GM21515 (cell line): ENCODE data around the gene PIEZO1.

ENCODE experiments used
- ATAC-seq: cut with Tn5 transposase; IDR thresholded peaks from one replicate; pipeline ENCODE4 v1.9.1; 2021; ENCODE audit not compliant: unreplicated experiment

Gene PIEZO1

GRCh38 chr16:88770461-88771293, 14.3 kb downstream of the PIEZO1 start:
- ATAC-seq: no peak

- no peak for ATAC-seq
Measured at GRCh38 chr16:88769617-88770460, 15.2 kb downstream of the PIEZO1 start.

GRCh38 chr16:88768071-88768783, 16.8 kb downstream of the PIEZO1 start:
- ATAC-seq: no peak

- ATAC-seq: no peak
Measured at GRCh38 chr16:88767546-88768070, 17.4 kb downstream of the PIEZO1 start.

- ATAC-seq: no peak
Measured at GRCh38 chr16:88766975-88767374, 18.0 kb downstream of the PIEZO1 start.

- no peak for ATAC-seq
Measured at GRCh38 chr16:88764913-88765349, 20.1 kb downstream of the PIEZO1 start.

GRCh38 chr16:88764080-88764479, 20.9 kb downstream of the PIEZO1 start:
- no peak for ATAC-seq

- ATAC-seq: no peak
Measured at GRCh38 chr16:88763502-88764053, 21.4 kb downstream of the PIEZO1 start.

- no peak for ATAC-seq
Measured at GRCh38 chr16:88762941-88763340, 22.1 kb downstream of the PIEZO1 start.

- no peak for ATAC-seq
Measured at GRCh38 chr16:88762258-88762870, 22.7 kb downstream of the PIEZO1 start.

GRCh38 chr16:88761830-88762229, 23.2 kb downstream of the PIEZO1 start:
- no peak for ATAC-seq

GRCh38 chr16:88761143-88761534, 23.9 kb downstream of the PIEZO1 start:
- no peak for ATAC-seq

- no peak for ATAC-seq
Measured at GRCh38 chr16:88760424-88761142, 24.4 kb downstream of the PIEZO1 start.

GRCh38 chr16:88759976-88760350, 25.1 kb downstream of the PIEZO1 start:
- no peak for ATAC-seq

GRCh38 chr16:88759245-88759975, 25.6 kb downstream of the PIEZO1 start:
- ATAC-seq: no peak

GRCh38 chr16:88758944-88759244, 26.1 kb downstream of the PIEZO1 start:
- ATAC-seq: no peak

- no peak for ATAC-seq
Measured at GRCh38 chr16:88758227-88758943, 26.6 kb downstream of the PIEZO1 start.

- ATAC-seq: no peak
Measured at GRCh38 chr16:88755745-88756443, 29.1 kb downstream of the PIEZO1 start.
